GM19455 (cell line): ENCODE measurements around the gene EPHB3.
"Not testable (repeated sequence)": the region's sequence is repeated elsewhere in the genome, so short reads cannot be mapped to it uniquely, and the experiment has no call there.

Experiments used
- ATAC-seq: cut with Tn5 transposase; IDR thresholded peaks from one replicate; pipeline ENCODE4 v1.9.1; 2021; ENCODE audit not compliant: unreplicated experiment

EPHB3 gene

DNA sequence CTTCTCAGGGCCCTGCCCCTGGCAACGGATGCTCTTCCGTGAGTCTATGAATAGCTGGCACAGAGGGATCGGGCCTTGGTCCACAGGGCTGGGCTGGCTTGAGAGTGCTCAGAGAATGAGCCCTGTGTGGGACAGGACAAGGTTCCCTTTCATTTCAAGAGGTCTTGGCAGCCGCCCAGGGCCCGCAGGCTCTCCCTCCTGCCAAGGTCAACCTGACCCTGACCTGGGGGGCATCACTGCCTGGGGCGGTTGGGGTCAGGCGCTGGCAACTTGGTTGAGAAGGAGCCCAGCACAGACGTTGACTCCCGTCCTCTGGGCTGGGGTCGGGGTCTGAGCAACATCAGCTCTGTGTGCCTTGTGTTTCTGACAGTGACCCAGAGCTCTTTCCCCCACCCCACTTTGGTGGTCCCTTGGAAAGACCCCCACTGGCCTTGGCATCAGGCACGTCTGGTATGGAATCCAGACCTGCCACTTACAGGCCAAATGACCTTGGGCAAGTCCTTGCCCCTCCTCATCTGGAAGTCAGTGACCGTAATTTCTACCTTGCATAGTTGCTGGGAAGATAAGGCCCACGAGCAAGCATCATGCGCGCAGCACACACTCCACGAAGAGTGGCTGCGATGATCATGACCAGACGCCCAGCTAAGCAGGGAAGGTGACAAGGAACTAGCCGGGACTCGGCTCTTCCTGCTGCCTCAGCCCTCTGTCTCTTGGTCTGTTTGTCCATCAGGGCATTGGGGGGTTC is 36.4 kb downstream of the EPHB3 start:
- no peak for ATAC-seq

DNA sequence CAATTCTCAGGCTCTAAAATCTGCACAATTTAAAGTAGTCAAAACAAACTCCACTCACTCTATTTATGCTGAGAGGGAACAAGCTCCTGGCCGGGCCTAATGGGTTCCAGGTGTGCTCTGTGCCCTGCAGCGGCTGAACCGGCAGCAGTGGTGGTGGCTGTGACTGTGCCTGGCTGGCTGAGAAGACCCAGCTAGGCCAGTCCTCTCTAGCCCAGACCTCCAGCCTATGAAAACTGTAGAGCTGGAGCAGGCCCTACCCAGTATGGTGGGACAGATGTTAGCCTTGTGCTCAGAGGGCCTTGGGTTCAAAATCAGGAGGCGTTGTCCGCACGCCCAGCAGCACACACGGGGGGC is 37.0 kb downstream of the EPHB3 start:
- no peak for ATAC-seq

DNA sequence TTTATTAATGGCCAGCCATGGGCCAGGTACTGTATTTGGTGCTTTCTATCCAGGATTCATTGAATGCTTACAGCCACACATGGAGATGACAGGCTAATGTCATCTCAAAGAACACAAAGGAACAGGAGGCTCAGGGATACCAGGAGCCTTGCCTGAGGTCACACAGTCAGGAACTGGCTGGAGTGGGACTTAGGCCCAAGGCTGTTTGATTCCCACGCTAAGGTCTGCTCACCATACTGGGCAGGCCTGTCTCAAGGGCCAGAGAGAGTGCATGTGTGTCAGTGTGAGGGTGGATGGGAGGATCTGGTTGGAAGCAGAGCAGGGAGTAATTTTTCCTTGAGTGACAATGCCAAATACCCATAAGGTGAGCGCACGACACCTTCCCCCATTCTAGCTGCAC is 37.6 kb downstream of the EPHB3 start:
- ATAC-seq: no peak

DNA sequence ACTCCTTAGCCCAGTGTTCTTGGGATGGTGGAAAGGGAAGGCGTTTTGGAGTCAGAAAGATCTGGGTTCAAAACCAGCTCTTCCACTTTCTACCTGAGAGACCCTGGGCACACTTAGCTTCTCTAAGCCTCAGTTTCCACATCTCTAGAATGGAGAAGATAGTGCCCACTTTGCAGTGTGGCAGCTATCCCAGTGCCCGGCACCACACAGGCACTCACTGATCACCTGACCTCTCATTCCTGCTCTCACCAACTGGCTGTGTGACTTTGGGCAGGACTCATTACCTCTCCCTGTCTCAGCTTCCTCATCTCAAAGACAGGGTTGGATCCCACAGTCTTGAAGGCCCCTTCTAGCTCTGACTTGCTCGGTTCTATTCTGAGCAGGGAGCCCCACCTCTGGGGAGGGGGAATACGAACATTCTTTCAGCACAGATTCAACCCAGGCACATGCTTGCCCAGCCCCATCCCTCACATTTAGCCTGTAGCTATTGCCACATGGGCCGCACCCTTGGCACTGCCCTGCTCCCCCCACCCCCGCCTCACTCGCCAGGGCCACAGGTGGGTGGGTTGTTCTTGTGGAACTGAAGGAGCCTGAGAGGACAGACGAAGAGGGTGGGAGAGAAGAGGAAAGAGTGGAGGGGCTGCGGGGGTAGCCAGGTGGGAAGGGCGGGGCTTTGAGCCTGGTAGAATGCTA is 39.2 kb downstream of the EPHB3 start:
- ATAC-seq: no peak

DNA sequence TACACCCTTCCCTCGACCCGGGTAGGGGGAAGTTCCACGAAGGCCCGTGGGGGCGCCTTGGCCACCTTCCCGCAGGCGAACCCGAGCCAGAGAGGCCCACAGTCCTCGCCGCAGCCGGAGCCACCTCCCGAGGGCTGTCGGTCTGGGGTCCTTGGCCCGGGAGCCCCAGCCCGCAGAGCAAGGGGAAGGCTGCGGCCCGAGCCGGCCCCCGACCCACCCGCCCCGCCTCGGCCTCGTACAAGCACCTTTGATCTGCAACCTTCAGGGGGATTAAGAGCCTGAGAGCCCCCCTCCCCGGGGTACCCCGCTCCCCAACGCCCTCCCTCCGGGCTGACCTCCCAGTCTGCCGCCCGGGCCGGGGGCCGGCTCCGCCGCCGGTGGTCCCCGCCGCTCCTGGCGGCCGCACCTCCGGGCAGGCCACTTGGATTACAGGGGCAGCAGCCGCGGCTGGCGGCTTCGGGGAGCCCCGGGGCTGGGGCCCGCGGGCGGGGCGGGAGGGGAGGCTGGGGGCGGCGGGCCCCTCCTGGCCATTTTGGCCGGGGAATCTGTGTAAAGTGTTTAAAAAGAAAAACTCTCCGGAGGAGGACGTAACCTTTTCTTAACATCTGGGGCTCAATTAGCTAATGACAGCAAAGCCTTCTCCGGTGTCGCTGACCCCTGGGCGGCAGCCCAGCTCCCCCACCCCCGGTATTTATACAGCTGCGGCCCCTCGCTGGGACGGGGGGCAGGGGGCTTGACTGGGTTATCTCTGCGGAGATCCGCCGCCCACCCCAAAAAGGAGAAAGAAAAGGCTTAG is 40.2 kb downstream of the EPHB3 start:
- no peak for ATAC-seq

DNA sequence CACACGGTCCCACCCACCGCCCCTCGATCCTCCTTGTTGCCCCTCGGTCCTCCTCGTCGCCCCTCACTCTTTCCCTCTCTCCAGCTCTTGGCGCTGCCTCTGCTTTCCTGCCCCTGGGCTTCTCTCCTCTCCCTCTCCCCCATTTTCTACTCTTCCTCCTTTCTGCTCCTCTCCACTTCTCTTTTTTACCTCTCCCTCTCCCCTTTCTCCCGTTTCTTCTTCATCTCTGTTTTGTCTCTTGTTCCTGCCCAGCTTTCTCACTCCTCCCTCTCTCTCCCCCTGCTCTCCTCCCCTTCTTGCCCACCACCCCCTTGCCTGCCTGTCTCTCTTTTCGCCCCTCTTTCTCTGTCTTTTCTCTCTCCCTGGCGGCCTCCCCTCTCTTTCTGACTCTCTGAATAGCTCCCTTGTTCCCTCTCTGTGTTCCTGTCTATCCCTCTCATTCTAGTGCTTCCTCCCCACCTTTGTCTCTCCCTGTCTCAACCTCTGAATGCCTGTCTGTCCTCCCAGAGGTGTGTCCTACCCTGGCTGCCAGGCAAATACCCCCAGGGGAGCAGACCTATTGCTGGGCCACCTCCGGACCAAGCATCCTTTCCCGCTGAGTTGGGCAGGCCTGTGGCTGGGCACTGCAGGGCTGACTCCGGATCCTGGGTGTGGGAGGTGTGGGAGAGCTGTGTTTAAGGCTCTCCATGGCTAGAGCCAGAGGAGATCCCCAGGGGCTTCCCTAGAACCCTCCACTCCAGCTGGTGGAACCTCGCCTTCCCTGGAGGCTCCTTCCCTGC is 41.0 kb downstream of the EPHB3 start:
- ATAC-seq: no peak

DNA sequence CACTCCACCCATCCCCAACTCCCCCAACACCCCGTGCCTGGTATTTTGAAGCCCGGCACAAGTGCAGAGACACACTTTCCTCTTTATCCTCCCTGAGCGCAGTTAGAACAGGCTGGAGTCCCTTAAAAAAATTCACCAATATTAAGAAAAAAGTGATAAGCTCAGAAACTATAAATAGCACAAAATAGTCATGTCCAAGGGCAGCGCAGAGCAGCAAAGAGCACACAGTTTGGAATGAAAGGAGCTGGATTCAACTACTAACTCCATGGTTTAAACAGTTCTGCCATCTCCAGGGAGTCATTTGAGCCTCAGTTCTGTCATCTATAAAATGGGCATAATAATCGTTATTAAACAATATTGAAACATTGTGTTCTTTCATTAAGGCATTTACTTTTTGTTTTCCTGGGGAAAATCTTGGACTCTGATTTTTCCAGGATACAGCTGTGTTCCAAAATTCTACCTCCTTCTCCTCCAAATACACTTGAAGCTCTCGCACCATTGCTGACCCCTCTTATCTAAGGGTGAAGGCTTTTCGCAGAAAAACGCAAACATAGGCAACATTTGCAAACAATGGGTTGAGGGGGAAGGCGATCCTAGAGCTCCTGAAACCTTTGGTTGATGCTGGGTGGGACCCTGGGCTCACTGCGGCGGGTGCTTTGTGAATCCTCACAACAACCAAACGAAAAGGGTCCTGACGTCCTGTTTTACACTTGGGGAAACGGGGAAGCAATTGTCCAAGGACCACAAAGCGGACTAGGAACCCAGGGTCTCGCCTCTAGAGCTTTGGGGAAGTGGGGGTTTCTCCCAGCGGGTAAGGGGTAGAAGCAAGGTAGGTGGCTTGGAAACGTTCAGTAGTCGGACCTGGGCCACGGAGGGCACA is 41.8 kb downstream of the EPHB3 start:
- ATAC-seq: no peak

DNA sequence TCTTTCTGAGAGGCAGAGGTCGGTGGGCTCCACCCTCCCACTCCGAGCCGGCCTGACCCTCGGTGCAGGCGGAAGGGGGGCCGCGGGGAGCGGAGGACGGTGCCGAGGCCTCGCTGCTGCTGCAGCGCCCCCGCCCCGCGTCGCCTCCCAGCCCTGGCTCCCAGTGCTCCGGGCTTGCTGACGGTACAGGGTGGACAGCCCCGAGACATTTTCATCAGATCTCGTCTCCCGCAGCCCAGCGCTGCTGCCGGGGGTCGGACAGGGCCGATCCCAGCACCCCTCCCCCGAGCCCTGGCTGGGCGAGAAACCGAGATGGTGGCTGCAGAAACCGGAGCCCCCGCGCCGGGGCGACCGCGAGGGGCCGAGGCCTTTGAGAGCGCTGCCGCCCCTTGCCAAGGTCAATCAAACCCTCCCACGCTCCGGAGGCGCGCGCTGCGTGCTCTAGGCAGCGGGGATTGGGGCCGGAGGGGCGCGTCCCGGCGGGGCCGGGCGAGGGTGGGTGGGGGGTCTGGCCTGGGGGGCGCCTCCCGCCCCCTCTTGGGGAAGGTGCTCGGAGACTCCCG is 42.5 kb downstream of the EPHB3 start:
- no peak for ATAC-seq

DNA sequence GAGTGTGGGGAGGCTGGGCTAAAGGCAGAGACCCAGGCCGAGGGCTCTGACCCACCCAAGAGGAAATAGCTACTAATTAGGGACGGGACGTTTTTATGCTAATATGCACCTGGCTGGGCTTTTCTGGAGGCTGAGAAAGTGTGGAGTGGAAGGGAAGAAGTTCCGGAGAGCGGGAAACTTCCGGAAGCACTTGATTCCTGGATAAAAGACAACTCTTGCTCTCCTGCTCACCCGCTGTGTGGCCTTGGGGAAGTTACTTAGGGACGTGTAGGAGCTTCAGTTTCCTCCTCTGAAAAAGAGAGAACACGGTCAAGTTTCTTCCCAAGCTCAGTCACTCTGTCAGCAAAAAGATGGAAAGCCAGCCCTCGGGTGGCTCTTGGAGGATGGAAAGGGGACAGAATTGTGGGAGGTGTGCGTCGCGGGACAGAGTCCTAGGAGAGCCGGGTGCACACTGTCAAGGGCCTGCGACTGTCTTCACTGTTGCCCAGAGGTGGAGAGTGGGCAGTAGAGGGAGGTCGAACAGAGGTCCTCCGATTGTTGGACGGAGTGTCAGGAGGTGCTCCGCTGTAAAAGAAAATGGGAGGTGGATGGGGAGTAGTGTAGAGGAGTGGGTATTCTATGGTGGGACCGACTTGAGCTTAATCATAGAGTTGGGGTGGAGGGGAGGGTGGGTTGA is 43.2 kb downstream of the EPHB3 start:
- no peak for ATAC-seq

DNA sequence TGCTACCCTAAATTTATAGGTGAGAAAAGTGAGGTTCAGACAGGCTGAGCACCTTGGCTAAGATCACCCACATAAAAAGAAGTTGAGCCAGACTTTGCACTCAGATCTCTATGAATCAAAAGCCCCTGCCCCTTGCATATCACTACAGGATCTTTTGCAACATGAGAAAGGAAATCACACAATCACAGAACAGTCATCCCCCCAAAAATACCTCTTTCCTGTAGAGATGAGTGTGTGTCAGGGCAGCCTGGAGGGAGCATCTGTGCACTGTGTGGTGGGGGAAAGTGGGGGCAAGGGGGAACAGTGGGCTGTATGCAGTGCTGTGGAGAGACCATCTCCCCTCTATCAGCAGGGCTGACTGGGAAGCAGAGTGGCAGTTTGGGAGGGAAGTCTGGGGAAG is 46.6 kb downstream of the EPHB3 start:
- no peak for ATAC-seq

DNA sequence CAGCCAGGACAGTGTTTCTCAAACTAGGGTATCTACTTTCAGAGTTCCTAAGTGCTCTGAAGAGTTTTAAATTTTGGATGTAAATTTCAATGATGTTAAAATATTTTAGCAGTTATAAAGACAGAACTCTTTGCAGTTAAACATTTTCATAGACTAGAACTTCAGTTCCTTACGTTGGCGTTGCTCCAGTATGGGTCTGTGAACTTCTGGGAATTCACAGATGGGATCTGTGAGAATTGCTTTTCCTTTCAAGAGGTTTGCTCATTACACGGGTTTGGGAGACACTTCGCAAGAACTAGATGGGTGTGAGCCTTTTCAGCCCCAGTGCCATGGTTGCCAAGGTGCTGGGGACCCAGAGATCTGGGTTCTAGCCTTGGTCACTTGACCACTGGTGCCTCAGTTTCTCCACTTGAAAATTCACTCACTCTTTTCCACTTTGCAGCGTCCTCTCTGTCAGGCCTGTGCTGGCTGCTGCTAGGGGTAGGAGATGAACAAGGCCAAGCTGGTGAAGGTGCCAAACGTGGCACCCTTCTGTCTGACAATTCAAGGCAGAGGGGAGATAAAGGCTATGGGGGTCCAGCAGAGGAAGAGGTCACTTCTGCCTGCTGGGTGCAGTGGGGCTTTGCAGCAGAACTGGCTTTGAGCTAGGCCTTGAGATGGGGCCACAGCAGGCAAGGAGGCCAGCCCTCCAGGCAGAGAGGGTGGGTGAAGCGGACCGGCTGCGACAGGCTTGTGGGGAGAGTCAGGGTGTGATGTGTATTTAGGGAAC is 48.1 kb downstream of the EPHB3 start:
- no peak for ATAC-seq

DNA sequence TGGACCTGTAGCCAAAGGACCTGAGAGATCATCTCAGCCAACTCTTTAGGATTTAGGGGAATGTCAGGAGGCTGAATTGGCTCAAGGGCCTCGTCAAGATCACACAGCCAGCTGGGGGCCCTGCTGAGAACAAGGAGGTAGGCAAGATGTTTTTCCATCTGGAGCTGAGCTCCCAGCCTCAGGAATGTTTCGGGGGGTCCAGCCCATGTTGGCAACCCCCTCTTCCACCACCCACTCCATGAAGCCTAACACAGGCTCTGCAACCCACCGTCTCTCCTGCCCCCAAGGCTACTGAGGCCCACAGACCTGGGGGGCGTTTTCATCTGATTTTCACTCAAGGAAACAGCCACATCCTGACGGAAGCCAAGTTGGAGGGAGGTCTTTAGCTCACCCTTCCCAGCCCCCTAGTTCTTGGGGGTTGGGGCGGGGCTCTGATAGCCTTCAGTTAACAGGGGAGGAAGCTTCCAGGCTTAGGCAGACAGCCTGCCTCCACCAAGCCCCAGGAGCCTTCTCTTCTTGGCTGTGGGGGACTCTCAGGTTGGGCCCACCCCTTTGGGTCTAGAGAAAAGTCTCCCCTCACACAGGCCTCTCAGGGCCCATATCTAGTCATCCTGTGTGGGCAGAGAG is 48.8 kb downstream of the EPHB3 start:
- ATAC-seq: no peak

DNA sequence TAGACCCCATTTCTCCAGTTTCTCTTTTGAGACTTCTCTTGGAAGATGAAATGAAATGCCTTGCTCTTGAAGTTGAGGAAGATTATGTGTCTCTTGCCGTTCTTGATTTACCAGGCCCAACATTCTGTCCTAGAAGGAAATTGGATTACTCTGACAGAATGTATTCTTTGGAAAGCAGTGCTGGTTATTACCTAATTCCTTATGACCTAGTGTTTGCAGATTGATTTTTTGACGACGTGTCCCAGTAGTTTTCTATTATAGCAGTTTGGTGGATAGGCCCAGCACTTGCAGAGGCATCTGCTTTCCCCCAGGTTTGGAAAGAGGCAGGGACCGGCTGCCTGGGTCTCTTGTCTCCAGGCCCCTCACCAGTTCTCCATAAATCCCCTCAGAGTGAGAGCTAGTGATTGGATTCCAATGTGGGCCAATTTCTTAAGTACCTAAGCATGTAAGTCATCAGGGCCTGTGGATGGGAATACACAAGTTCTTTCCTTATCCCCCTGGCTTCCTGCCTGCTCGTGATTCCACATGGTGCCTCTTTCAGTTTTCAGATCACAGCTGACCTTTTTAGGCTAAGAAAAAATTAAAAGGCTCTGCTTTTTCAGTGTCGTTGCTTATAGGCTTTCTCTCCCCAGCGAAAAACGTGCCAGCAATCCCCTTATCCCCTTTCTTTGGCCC is 50.2 kb downstream of the EPHB3 start:
- ATAC-seq: no peak

DNA sequence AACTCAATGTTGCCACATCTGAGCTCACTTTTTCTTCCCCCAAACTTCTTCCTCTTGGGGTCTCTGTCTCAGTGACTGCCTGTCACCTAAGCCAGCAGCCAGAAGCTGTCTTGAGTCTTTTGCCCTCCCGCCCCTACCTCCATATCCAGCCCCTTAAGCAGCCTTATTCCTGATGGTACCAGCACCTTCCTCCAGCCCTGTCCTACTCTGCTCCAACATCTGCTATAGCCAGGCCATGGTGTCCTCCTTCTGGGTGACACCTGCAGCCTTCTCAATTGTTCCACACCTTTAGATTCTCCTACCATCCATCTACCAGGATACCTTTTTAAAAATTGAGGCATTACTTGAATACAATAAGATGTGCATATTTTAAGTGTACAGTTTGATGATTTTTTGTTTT is 53.8 kb downstream of the EPHB3 start:
- ATAC-seq: no peak

DNA sequence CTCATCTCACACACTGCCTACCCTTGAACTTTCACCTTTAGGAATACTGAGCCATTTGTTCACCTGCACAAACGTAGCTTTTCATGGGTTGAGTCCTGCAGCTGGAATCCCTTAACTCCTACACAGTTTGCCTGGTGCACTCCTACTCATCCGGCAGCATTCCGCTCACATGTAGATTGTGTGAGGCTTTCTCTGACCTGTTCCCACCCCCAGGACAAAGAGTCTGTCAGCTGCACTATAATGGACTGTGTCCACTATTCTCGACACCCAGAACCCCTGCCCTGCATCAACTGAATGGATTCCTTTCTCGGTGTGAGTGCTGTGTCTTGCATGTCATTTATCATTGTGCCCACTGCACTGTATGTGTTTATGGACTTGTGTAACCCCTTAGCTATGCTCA is 54.9 kb downstream of the EPHB3 start:
- no peak for ATAC-seq

DNA sequence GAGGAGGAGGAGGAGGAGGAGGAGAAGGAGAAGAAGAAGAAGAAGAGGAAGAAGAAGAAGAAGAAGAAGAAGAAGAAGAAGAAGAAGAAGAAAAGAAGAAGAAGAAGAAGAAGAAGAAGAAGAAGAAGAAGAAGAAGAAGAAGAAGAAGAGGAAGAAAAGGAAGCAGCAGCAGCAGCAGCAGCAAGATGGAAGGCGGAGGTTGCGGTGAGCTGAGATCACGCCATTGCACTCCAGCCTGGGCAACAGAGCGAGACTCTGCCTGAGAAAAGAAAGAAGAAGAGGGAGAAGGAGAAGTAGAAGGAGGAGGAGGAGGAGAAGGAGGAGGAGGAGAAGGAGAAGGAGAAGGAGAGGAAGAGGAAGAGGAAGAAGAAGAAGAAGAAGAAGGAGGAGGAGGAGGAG is 55.7 kb downstream of the EPHB3 start:
- ATAC-seq: not testable (repeated sequence)

DNA sequence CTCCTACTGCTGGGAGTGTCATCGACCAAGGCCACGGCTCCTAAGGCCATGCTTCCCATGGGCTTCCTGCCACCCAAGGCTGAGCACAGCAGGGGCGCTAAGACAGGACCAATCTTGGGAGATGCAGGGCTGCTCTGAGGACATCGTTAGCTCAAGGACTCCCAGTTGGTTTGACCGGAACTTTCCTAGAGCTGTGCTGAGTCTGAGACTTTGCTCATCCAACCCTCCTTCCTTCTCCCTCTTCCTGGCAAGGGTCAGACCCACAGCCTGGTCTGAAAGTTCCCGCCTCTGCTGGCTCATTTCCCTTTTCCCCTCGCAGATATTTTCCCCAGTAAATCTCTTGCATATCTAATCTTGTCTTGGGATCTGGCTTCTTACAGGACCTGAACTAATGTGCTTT is 57.2 kb downstream of the EPHB3 start:
- ATAC-seq: no peak

DNA sequence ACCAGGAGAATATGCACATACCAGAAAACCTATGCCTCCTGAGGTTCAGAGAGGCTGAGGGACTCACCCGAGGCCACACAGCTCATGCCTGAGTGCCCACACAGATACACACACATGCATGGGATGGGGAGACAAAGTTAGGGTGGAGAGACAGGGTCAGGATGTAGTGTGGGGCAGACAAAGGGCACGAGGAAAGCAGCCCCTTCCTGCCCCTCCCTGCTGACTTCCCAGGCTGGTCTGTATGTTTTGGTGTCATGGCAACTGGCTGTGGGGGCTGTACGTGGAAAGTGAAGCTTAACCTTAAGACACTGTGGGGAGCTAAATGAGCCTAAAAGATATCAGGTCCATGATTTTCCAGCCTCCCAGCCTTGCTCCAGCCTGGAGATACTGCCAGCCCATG is 57.8 kb downstream of the EPHB3 start:
- no peak for ATAC-seq
